GM21786 (cell line): Measurements from ENCODE around the gene DPF1.

ENCODE experiments used
- ATAC-seq: cut with Tn5 transposase; IDR thresholded peaks from one replicate; pipeline ENCODE4 v1.9.1; 2021; ENCODE audit not compliant: unreplicated experiment

The DPF1 gene

DNA sequence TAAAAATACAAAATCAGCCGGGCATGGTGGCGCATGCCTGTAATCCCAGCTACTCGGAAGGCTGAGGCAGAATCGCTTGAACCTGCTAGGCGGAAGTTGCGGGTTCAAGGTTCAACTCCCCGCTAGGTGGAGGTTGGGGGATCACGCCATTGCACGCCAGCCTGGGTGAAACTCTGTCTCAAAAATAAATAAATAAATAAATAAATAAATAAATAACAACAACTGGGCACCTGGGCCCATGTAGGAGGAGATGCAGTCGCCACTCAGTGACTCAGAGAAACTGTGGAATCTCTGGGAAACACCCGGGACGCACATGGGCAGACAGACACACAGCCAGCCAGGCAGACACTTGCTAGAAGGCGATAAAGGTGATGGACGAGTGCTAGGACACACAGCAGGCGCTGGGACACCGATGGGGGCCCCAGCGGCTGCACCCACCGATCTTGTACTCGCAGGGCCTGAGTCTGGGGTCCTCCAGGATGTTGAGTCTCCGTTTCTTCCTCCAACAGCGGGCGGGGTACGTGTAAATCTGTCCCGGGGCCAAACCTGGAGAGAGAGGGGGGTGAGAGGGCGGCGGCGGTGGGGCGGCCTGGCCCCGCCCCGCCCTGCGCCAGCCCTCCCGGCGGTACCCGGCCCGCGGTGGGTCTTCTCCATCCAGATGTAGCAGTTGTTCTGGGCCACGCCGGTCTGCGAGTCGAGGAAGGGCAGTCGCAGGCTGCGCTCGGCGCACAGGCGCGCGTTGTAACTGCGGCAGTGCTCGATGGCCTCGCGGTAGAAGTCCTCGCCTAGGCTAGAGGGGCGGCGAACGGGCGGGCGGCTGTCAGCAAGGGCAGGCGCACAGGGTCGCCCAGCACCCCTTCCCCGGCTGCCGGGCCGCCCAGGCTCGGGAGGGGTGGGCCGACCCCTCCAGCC is 1.8 kb downstream of the DPF1 start:
- ATAC-seq, result no peak

DNA sequence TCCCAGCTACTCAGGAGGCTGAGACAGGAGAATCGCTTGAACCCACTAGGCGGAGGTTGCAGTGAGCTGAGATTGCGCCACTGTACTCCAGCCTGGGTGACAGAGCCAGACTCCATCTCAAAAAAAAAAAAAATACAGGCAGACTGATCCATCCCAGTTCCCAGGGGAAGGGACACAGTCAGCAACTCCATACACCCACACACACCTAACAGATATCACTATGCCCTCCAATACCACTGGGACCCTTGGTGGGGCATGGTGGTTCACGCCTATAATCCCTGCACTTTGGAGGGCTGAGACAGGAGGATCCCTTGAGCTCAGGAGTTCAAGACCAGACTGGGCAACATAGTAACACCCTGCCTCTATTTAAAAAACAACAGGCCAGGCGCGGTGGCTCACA is 2.6 kb downstream of the DPF1 start:
- no peak for ATAC-seq

DNA sequence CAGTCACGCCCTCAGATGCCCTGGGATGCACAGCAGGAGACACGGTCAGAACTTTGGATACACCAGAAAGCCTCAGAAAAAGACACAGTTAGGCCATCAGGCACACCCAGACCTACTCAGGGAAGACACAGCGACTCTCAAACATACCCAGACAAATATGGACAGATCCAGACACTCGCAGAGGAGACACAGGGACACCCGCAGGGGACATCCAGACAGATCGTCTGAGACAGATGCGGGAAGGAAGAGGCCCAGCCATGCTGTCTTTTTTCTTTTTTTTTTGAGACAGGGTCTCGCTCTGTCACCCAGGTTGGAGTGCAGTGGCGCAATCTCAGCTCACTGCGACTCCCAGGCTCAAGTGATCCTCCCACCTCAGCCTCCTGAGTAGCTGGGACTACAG is 4.8 kb downstream of the DPF1 start:
- no peak for ATAC-seq

DNA sequence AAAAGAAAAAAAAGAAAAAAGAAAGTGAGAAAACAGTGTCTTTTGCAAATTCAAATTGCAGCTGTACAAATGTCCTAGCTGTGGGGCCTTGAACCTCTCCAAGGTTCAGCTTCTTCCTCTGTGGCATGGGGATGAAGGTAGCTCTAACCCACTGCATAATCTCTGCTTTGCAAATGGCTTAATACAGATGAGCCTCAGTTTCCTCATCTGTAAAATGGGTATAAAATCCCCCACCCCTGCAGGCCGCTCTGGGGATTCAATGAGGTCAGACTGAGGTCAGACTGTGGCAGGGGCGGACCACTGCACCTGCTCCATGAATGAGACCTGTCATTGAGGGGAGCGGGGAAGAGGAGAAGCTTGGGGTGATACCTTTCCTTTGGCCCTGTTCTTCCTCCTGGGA is 5.8 kb downstream of the DPF1 start:
- no peak for ATAC-seq

DNA sequence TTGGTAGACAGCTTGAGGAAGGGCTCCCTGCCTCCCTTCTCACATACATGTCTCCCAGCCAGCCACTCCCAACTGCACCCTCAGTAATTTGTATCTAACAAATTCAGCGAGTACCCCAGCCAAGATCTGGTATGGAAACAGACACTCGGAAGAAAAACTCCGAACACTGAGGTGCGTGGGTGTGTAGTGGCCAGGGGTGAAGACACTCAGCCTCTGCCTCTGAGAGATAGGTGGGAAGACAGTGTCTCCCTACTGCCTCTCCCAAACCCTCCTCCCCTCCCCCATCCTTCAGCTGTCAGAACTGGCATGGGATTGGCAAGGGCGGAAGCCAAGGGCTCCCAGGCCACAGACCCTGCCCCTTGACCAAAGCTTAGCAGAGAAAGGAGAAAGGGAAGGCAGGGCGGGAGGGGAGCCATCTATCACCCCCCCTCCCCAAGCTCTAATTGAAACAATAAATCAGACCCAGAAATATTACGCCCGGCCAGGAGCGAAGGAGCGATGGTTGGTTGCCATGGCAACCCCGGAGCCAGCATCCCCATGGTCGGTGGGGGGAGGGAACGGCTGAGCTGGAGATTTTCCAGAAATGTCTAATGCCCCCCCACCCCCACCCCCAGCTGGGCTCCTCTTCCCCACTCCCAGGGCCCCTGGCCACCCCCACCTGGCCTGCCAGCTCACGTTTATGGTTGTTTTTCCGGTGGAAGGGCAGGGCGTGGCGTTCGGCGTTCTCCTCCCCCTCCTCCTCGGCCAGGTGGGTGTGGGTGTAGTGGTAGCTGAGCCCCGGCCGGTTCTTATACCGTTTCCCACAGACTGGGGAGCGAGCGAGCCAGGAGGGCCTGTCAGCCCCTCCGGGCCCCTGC is 7.0 kb downstream of the DPF1 start:
- no peak for ATAC-seq

DNA sequence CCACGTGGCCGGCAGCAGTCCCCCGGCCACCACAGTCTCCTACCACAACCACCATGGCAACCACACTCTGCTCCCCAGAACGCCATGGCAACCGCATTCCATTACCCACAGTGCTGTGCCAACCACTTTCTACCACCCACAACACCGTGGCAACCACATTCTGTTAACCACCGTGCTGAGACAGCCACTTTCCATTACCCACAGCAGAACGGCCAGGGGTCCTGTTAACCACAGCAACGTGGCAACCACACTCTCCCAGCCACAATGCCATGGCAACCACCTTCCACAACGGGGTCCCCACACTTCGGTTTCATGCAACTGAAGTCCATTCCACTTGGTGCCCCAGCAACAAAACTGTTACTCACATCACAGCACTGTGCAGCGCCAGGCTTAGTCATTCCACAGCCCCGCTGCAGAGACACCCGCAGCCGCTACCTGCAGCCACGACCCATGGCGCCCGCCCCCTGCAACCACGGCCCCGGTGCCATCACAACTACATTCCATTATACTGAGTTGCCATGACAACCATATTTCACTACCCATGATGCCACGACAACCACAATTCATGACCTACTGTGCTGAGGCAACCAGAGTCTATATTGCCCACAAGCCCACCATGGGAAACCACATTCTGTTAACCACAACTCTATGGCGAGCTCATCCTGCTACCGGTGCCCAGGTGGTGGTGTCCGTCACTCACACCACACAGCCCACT is 10.0 kb downstream of the DPF1 start:
- peak; percentile 42 for ATAC-seq

DNA sequence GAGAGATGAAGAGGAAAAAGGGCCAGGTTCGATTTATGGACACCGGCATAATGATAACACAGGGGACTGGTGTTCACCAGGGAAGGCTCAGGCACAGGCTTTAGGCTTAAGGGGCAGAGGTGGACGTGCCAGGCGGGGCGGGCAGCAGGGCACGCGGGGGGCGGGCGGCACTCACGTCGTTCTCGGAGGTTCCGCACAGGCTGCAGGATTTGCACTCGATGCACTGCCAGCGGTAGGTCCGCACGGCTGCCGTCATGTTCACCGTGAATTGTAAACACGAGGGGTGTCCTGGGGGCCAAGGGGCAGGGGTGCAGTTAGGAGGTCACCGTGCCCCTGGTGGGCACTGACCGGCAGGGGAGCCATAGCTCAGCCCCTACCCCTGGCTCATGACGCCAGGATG is 10.6 kb downstream of the DPF1 start:
- no peak for ATAC-seq

DNA sequence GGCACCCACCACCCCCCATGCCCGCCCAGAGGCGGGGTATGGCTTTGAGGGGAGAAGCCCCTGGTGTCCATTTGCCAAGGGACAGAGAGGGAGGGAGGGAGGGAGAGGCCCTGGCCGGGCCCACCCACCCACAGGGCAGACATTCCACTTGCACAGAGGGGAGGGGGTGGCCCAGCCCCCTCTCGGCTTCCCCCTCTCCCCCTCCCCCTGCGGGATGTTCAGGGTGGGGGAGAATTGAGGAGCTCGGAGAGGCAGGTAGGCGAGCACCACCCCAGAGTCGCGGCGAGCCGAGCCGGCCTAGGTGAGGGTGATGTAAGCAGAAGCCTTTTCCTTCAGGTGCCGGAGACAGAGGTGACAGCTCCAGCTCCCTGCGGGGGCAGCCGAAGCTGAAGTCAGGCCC is 12.3 kb downstream of the DPF1 start:
- ATAC-seq, result no peak

DNA sequence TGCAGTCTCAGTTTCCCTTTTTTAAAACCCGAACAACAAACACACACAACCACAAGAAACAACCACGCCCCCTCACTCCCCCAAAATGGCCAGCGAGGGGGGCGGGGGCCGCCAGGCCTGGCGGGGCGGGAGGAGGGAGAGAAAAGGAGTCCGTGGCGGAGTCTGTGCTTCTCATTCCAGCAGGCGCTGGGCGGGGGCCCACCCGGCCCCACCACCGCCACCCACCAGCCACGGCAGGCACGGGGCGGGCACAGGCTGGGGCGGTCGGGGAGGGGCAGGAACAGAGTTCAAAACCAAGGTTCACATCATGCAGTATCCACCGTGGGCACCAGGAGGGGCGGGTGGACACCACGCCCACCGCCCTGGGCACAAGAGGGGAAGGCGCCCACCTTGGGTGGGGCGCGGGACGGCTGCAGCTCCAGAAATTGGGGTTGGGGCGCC is 12.9 kb downstream of the DPF1 start:
- no peak for ATAC-seq

DNA sequence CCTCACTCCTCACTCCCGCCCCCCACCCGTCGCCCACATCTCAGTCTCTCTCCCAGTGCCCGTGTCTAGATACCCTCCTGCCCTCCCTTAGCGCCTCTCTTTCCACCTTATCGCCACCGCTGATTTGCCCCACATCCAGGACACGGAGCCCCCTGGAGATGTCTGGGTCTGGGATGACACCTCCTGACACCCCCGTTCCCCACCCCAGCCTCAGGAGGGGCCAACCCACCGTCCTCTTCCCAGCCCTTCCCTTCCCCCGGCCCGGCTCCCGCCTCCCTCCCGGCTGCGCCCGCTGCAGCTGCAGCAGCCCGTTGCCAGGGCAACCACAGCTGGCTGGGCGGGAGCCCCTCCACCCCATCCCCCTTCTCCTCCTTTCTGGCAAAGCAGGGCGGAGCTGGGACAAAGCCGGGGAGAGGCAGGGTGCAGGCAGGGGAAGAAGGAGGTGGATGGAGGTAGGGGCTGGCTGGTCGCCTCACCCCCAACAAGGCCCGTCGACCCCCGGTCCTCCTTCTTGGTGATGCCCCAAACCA is 13.5 kb downstream of the DPF1 start:
- ATAC-seq, result no peak

DNA sequence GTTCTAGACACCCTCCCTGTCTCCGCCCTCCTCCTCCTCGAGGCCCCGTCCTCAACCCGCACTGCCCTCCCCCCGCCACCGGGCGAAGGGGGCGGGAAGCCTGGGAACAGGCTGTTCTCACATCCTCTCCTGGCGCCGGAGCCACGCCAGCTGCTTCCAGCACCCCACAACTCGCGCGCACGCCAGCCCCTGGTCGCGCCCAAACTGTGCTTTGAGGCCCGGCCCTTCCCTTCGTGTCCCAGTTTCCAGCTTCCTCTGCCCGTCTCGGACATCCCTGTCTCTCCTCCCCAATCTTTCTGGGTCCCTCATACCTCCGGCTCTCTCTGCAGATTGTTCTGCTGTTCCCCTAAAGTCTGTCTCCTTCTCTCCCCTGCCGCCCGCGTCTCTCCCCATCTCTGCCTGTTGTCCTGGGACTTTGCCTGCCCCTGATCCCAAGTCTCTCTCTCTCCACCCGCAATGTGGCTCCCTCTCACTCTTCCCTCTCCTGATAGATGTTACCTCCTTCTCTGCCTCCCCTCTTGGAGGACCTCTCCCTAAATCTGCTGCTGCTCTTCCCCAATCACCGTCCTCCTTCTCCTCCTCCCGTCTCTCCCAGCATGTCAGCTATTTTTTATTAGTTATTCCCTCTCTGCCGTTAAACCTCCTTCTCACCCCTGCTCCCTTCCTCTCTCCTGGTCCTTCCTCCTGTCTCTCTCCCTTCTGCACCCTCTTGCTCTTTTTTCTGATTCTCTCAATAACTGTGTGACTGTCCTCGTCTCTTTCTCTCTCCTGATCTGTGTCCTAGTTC is 14.2 kb downstream of the DPF1 start:
- no peak for ATAC-seq

DNA sequence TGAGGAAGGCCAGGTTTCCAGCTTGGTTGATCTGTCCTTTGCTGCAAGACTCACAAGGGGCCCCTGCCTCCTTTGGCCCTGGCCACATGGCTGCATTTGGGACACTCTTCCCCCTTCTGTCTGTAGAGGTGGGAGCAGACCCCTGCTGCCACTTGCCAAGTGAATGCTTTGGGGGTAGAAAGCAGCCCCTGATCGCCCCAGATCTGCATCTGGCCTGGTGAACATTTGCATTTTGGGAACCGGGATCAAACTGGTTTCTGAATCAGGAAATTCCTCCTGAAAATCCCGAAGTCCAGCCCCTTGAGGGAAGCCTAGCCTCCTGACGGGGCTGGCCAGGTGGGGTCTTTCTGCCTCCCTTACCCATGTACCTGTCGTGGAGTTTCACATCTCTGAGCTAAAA is 14.9 kb downstream of the DPF1 start:
- ATAC-seq, result no peak

DNA sequence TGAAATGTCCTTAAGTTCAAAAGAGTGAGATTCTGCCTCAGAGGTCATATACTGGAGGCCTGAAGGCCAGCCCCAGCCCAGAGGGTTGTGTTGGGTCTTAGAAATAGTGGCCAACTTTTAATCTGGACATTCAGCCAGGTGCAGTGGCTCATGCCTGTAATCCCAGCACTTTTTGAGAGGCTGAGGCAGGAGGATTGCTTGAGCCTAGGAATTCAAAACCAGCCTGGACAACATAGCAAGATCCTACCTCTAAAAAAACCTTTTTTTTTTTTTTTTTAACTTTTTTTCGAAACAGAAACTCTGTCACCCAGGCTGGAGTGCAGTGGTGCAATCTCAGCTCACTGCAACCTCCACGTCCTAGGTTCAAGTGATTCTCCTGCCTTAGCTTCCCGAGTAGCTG is 15.5 kb downstream of the DPF1 start:
- no peak for ATAC-seq

DNA sequence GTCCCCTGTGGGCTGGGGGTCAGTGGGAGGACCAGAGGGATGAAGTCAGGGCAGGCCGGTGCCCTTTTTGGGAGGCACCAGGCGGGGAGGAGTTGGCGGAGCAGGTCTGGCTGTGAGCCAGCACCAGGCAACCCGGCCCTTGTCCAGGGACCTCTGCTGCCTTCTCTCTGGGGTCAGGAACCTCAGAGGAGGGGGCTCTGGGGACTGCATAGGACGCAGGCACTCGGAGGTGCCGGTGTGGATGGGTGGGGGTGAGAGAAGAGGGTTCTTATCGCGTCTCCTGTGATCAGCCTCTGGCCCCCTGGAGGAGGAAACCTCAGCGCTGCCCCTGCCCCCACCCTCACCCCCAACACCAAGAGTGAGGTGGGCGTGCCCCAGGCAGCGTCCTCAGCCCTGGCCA is 16.5 kb downstream of the DPF1 start:
- no peak for ATAC-seq

DNA sequence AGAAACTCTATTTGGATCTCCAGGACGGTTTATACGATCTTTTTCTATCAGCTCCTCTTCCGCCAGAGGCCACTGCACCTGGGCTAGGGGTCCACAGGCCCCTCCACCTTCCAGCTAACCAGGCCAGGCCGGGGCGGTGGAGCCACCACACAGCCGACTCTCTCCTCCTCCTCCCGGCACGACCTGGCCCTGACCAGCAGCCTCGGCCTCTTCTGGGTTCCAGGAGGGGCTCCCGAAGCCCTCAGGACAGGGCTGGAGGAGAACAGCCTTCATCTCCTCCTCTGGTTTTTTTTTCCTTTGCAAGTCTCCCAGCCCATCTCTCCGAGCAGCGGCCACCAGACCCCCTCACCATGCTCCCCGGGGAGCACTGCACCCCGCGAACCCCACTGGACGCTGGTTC is 17.1 kb downstream of the DPF1 start:
- ATAC-seq, result no peak

DNA sequence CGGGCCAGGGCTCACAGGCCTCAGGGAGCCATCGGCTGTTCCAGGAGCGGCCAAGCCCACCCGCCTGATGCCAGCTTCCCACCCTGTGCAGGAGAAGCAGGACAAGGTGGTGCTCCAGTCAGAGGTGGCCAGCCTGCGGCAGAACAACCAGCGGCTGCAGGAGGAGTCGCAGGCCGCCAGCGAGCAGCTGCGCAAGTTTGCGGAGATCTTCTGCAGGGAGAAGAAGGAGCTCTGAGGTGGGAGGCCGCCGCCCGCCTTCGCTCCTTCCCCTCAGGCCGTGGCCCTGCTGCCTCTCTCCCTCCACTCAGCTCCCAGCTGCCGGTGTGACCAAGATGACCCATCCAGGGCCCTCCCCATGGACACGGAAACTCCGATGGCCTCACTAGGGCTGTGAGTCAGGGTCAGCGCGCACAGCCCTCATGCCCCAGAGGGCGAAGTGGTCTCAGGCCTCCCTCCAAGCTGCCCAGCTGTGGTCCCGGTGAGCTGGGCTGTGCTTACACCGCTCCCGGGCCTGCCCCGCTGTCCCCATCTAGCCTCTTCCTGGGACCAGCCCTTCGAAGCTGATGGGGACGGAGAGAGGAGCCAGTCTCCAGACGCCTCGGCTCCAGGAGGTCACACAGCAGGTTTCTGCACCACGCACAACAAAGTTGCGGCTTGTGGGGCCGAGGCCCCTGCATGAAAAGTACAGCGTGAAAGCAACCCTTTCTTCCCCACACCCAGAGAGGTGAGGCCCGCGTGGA is 17.8 kb downstream of the DPF1 start:
- no peak for ATAC-seq

DNA sequence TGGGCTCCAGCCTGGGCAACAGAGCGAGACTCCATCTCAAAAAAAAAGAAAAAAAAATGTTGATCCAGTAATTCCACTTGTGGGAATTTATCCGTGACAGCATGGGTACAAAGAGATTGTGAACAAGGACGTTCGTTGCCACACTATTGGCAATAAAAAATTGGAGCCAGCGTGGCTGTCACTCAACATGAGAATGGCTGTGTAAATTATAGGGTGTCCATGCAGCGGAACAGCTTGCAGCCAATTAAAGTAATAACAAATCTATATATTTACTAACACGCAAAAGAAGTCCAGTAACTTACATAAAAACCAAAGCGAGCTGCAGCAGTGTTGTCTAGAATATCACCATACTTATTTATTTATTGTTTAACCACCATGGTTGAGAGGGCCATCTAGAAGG is 19.3 kb downstream of the DPF1 start:
- ATAC-seq, result no peak

DNA sequence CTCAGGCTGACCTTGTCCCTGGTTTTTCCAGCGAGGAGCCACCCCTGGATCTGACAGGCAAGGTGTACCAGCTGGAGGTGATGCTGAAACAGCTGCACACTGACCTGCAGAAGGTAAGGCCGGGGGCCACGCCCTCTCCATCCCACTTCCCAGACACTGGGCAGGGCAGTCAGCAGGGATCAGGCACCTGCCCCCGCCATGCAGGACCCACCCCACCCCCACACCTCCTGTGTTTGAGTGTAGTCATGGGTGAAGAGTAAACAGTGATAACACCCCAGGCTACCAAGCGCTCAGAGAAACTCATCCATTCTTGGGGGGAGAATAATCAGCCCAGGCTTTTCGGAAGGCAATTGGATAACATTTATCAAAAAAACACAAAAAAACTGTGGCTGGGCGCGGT is 19.9 kb downstream of the DPF1 start:
- ATAC-seq, result no peak

DNA sequence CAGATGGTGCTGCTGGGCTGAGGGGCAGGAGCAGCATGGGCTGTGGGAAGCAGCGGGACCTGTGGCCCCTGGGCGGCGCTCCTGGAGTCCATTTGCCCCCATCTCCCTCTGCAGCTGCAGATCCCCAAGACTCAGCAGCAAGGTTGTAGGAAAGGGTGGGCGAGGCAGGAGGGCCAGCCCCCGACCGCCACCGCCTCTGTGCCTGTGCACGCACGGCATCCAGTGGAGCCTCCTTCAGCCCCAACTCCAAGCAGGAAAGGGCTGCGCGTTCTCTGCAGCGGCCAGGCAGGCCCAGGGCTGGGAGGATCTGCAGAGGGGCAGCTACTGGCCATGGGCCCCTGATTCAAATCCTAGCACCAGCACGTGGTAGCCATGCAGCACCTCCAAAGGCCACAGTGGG is 20.8 kb downstream of the DPF1 start:
- no peak for ATAC-seq

DNA sequence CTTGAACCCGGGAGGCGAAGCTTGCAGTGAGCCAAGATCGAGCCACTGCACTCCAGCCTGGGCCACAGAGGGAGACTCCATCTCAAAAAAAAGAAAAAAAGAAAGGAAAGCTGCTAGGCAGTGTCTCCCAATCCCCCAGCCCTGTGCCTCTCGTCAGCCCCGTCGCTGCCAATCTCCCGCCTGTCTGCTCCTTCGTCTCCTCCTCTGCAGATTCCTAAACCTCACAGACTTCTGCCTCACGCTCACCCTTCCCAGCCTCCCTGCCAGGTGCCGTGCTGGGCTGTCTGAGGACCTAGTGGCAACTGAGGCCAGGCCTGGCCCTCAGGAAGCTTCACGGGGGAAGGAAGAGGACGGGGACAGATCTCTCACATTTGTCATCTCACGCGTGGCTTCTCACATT is 21.5 kb downstream of the DPF1 start:
- no peak for ATAC-seq
